HG03558 (cell line): Measurements from ENCODE around the gene CYTIP.
"Not testable (repeated sequence)": the region's sequence is repeated elsewhere in the genome, so short reads cannot be mapped to it uniquely, and the experiment has no call there.

ENCODE experiments used
- ATAC-seq: cut with Tn5 transposase; IDR thresholded peaks from one replicate; pipeline ENCODE4 v1.9.1; 2021; ENCODE audit warnings: moderate number of reproducible peaks; ENCODE audit not compliant: unreplicated experiment; ENCODE audit errors: extremely low read depth

CYTIP gene

DNA sequence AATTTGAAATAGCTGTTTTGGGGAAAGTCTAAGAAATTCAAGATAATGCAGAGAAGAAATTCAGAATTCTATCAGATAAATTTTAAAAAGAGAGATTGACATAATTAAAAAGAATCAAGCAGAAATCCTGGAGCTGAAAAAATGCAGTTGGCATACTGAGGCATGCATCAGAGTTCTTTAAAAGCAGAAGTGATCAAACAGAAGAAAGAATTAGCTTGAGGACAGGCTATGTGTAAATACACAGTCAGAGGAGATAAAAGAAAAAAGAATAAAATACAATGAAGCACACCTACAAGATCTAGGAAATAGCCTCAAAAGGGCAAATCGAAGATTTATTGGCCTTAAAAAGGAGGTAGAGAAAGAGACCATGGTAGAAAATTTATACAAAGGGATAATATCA lies 57.1 kb downstream of the CYTIP start:
- ATAC-seq = no peak

DNA sequence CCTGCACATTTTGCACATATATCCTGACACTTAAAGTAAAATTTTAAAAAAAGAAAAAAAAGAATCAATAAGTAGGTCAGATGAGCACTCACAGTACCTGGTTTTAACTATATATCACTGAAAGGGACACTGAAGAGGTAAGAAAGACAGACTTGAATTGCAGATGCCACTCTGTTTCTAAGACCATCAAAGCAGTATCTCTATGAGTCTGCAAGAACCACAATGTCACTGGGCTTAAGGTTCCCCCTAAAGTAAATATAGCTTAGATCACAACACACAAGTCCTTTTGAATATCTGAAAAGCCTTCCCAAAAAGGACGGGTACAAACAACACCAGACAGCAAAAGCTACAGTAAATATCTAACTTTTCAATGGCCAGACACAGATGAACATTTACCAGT lies 57.6 kb downstream of the CYTIP start:
- ATAC-seq = no peak

DNA sequence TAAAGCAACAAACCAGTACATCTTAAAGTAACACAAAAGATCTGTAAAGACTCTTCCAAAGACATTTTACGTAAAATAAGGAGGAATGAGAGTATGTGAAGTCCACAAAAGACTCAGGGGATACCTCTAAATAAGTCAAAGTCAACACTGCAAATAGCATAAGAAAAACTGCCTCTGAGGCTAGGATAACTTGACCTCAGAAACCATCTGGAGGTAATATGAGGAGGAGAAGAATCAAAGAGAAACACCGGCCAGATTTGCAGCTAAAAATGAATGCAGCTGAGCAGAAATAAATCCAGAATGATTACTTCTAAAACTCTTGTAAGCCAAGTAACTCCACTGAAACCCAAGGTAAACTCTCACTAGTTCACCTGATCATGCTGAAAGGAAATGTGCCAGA lies 66.0 kb downstream of the CYTIP start:
- no peak for ATAC-seq

DNA sequence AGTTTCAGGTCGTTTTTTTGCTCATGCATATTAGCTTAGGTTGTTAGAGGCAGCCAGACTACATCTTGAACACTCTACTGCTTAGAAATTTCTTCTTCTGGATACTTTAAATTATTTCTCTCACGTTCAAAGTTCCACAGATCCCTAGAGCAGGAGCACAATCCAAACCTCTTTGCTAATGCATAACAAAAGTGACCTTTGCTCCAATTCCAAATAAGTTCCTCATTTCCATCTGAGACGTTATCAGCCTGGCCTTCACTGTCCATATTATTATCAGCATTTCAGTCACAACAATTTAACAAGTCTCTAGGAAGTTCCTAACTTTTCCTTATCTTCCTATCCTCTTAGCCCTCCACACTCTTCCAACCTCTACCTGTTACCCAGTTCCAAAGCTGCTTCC lies 67.8 kb downstream of the CYTIP start:
- ATAC-seq = no peak

DNA sequence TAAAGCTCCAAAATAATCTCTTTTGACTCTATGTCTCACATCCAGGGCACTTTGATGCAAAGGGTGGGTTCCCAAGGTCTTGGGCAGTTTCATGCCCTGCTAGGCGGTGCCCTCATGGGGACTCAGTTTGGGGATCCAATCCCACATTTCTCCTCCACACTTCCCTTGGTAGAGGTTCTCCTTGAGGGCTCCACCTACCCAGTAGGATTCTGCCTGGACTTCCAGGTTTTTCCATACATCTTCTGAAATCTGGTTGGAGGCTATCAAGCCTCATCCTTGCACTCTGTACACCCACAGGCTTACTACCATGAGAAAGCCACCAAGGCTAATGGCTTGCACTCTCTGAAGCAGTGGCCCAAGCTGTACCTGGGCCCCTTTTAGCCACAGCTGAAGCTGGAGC lies 68.5 kb downstream of the CYTIP start:
- ATAC-seq = no peak

DNA sequence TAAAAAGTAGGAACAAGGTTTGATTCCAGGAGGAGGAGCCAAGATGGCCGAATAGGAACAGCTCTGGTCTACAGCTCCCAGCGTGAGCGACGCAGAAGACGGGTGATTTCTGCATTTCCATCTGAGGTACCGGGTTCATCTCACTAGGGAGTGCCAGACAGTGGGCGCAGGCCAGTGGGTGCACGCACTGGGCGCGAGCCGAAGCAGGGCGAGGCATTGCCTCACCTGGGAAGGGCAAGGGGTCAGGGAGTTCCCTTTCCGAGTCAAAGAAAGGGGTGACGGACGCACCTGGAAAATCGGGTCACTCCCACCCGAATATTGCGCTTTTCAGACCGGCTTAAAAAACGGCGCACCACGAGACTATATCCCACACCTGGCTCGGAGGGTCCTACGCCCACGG lies 75.4 kb downstream of the CYTIP start:
- not testable (repeated sequence) for ATAC-seq

DNA sequence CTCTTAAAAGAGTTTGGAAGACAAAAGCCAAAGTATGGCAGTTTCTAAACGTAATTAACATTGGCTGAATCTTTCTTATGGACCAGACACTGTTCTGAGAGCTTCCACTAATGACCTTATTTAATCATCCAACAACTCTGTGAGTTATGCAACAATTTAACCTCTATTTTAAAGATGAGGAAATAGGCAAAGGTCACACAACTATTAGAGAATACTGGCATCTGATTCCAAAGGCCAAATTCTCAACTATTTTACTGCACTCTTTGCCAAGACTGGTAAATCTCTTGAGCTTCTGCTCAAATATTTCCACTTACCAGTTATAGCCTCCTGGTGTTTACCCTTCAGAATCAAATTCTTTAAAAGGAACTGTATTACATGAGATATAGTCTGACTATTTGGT lies 76.2 kb downstream of the CYTIP start:
- ATAC-seq = no peak
